Suprapubic skin (tissue), 4 donors: ENCODE results near the gene EIF1AY. TPM values are rescaled to one million over a fixed set of nuclear protein-coding genes. Genes with fewer than 3 reads are reported as not detected.

Experiments used
- DNase-seq, 2 donors: peaks; one replicate each; pipeline ENCODE4 v3.0.0-alpha.2; 2019; ENCODE audit warnings: low spot score in 2 of 2
- H3K27ac ChIP-seq: fragments of 200-600 bp; sonication (generic); one replicate; pipeline ENCODE4 v1.5.1; 2019
- H3K27me3 ChIP-seq: fragments of 200-600 bp; sonication (generic); one replicate; pipeline ENCODE4 v1.5.1; 2019
- H3K36me3 ChIP-seq: fragments of 200-600 bp; sonication (generic); one replicate; pipeline ENCODE4 v1.5.1; 2019
- H3K4me1 ChIP-seq: fragments of 200-600 bp; sonication (generic); one replicate; pipeline ENCODE4 v1.5.1; 2019
- H3K4me3 ChIP-seq: fragments of 200-600 bp; sonication (generic); one replicate; pipeline ENCODE4 v1.5.1; 2019; ENCODE audit warnings: mild to moderate bottlenecking
- H3K9me3 ChIP-seq: fragments of 200-600 bp; sonication (generic); one replicate; pipeline ENCODE4 v1.5.1; 2019
- CTCF ChIP-seq, 2 donors: fragments of 200-600 bp in 1 of 2; fragments of 450-650 bp in 1 of 2; sonication (generic) in 1 of 2; IDR thresholded peaks; one replicate each; pipeline ENCODE4 v1.5.1; 2016 to 2019; ENCODE audit warnings: antibody characterized with exemption in 2 of 2, mild to moderate bottlenecking in 1 of 2, moderate library complexity in 1 of 2
- EP300 ChIP-seq: sonication (generic); formaldehyde crosslinking; IDR thresholded peaks from one replicate; pipeline ENCODE4 v1.6.1; 2017; ENCODE audit warnings: antibody characterized with exemption
- POLR2A ChIP-seq, 2 donors: fragments of 450-650 bp; IDR thresholded peaks; one replicate each; pipeline ENCODE4 v1.6.1; 2017; ENCODE audit warnings: antibody characterized with exemption in 2 of 2, mild to moderate bottlenecking in 2 of 2, moderate library complexity in 2 of 2
- POLR2AphosphoS5 ChIP-seq, 3 donors: sonication (generic); formaldehyde crosslinking; IDR thresholded peaks; one replicate each; pipeline ENCODE4 v1.6.1; 2017; ENCODE audit warnings: antibody characterized with exemption in 3 of 3
- WGBS: methylation state at CpG from one replicate; pipeline ENCODE4 v1.1.5; 2018; 5-methylcytosine and 5-hydroxymethylcytosine counted together
- total RNA-seq, 4 donors: library from RNA; depleted of rRNA; stranded (reverse); fragments of >200 nt; gene quantifications; one replicate each; pipeline ENCODE4 v1.1.0, GENCODE V29; 2016

EIF1AY gene
- total RNA-seq, 4 donors from 2014 or later, result 10.2 to 19.5 TPM; not detected in 2

DNA sequence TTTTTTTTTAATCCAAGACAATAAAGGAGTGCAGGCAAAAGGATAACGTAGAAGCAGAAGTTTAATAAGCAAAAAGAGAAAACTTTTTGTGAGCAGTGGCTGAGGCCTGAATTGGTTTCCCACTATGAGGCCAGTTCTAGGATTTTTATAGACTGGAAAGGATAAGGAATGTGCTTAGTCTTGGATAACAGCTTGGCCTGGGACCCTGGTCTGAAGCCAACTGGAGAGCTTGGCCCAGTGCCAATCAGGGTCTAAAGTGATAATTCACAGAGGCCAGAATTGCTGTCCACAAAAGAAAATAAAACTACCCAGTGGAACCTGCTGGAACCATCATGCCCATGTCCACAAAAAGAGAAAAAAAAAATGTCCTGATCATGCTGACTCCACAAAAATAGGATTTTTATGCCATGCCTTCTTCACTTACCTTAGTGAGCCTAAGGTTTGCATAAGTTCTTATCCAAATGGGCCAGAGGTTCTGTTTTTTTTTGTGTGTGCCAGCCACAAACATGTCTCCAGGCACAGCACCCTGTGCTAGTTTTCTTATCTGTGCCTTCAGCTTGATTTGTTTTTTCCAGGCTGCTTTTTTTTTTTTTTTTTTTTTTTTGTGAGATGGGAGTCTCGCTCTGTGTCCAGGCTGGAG is 15.6 kb upstream of the EIF1AY start:
- TF ChIP-seq POLR2A (IDR thresholded peaks at IDR 0.05) (no peak), CTCF (IDR thresholded peaks at IDR 0.05) (no peak), POLR2AphosphoS5 (IDR thresholded peaks at IDR 0.05) (no peak), EP300 (no peak)
- no peak for DNase-seq
- H3K9me3 ChIP-seq, result no peaks in the 10 kb centered on the region
- no peak overlapping the region for H3K27ac ChIP-seq
- H3K4me1 ChIP-seq, result no peaks in the 10 kb centered on the region
- H3K27me3 ChIP-seq, result no peaks in the 10 kb centered on the region
- no CpG with 5 or more reads among the region's 2 CpGs for WGBS
- no peaks in the 10 kb centered on the region for H3K36me3 ChIP-seq
- no peak overlapping the region for H3K4me3 ChIP-seq

- Histone ChIP-seq H3K4me3 (no peak overlapping the region), H3K27ac (no peak overlapping the region), H3K36me3 (no peaks in the 10 kb centered on the region), H3K9me3 (no peaks in the 10 kb centered on the region), H3K4me1 (peaks cover 6% of the 10 kb centered on the region), H3K27me3 (no peaks in the 10 kb centered on the region)
- DNase-seq, result no peak
- no peak for TF ChIP-seq EP300
- no peak for TF ChIP-seq POLR2A (IDR thresholded peaks at IDR 0.05)
- no peak for TF ChIP-seq CTCF (IDR thresholded peaks at IDR 0.05)
- TF ChIP-seq POLR2AphosphoS5 (IDR thresholded peaks at IDR 0.05), result no peak
- WGBS, result no CpG with 5 or more reads among the region's 3 CpGs
These were observed 4.3 kb upstream of the EIF1AY start for GRCh38 chrY:20571306-20571705.

DNA sequence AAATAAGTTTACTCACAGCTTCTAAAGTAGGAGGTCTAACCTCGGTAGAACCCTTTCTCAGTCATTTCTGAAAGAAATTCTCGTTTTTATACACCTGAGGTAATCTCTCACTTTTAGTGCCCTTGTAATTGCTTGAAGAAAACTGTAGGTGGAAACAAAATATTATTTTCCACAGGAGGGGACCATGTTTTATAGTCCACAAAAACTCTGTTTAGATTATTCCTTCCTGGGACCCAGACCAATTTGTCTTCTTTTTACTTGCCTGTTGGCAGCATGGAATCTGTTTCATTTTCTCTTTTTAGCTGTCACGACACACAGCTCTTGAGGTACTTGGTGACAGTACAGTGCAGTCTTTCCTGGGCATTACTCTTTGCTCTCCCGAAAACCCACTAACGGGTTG is 930 bp downstream of the EIF1AY start:
- peaks cover 17% of the 10 kb centered on the region for H3K4me1 ChIP-seq
- DNase-seq, result no peak
- no peaks in the 10 kb centered on the region for H3K27me3 ChIP-seq
- peak overlapping the region; percentile 63 for H3K4me3 ChIP-seq
- no CpG with 5 or more reads among the region's 5 CpGs for WGBS
- H3K36me3 ChIP-seq, result no peaks in the 10 kb centered on the region
- TF ChIP-seq CTCF (IDR thresholded peaks at IDR 0.05), result no peak
- TF ChIP-seq POLR2AphosphoS5 (IDR thresholded peaks at IDR 0.05), result no peak
- H3K27ac ChIP-seq, result peak overlapping the region; percentile 92
- no peaks in the 10 kb centered on the region for H3K9me3 ChIP-seq

DNA sequence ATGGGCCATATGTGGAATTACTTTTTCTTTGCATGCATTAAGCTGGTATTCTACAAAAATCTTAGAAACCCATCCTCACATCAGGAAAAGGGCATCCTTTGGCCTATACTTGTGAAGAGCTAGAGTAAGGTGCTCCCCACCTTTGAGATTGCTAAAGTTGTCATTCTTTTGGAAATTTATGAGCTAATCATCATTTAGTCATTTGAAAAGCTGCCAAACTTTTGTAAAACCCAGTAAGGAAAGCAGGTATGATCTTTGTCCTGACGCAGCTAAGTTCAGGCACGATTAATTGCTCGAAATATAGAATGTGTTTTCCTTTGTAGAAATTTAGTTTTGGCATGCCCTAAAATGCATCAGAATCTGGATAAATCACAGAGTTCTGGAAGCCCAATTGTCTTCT is 2.6 kb downstream of the EIF1AY start:
- TF ChIP-seq POLR2A (IDR thresholded peaks at IDR 0.05) (no peak), POLR2AphosphoS5 (IDR thresholded peaks at IDR 0.05) (no peak), EP300 (no peak), CTCF (IDR thresholded peaks at IDR 0.05) (no peak)
- Histone ChIP-seq H3K4me1 (peaks cover 17% of the 10 kb centered on the region), H3K36me3 (peaks cover 3% of the 10 kb centered on the region), H3K4me3 (no peak overlapping the region), H3K27me3 (no peaks in the 10 kb centered on the region), H3K9me3 (no peaks in the 10 kb centered on the region), H3K27ac (no peak overlapping the region)
- WGBS, result no CpG with 5 or more reads among the region's 3 CpGs
- no peak for DNase-seq

- no peaks in the 10 kb centered on the region for H3K27me3 ChIP-seq
- no CpG with 5 or more reads among the region's 3 CpGs for WGBS
- H3K27ac ChIP-seq, result no peak overlapping the region
- H3K4me1 ChIP-seq, result peaks cover 8% of the 10 kb centered on the region
- peaks cover 3% of the 10 kb centered on the region for H3K36me3 ChIP-seq
- H3K9me3 ChIP-seq, result no peaks in the 10 kb centered on the region
- no peak for TF ChIP-seq CTCF (IDR thresholded peaks at IDR 0.05)
- TF ChIP-seq POLR2AphosphoS5 (IDR thresholded peaks at IDR 0.05), result no peak
- TF ChIP-seq POLR2A (IDR thresholded peaks at IDR 0.05), result no peak
- TF ChIP-seq EP300, result no peak
- no peak overlapping the region for H3K4me3 ChIP-seq
- no peak for DNase-seq
These were observed 6.1 kb downstream of the EIF1AY start for GRCh38 chrY:20581687-20582086.
